NCI-H524 (cell line): ENCODE data around the gene TRNT1.

Source experiments
- DNase-seq, 2 experiments: peaks; one replicate each; lab custom pipeline; 2025; lab: John Stamatoyannopoulos, UW

TRNT1 gene

DNA sequence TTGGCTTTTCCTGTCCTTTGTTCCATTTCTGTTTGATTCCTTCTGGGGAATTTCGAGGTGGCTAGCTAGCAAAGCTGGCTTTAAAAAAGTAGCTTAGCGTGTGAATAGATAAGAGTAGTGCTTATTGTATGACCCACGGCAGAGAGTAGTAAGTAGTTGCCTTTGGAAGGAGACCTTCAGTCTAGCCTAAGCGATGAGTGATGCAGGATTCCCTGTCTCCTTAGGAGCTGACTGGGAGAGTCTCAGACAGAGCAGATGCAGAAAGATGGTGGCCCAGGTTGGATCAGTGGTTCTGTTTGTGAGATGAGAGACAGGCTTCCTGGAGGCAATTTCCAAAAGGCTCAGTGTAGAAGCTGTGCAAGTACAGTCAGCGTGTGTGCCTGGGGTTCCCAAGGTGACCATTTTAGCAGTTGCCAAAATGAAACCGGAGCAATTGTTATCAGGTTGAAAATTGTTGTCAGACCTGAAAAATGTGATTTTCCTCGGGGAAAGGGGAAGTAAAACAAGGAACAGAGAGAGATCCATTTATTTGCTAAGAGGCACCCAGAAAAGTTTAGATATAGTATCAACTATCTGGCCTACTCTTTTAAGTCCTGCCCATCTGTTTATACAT lies 15.9 kb upstream of the TRNT1 start:
- no peak for DNase-seq

DNA sequence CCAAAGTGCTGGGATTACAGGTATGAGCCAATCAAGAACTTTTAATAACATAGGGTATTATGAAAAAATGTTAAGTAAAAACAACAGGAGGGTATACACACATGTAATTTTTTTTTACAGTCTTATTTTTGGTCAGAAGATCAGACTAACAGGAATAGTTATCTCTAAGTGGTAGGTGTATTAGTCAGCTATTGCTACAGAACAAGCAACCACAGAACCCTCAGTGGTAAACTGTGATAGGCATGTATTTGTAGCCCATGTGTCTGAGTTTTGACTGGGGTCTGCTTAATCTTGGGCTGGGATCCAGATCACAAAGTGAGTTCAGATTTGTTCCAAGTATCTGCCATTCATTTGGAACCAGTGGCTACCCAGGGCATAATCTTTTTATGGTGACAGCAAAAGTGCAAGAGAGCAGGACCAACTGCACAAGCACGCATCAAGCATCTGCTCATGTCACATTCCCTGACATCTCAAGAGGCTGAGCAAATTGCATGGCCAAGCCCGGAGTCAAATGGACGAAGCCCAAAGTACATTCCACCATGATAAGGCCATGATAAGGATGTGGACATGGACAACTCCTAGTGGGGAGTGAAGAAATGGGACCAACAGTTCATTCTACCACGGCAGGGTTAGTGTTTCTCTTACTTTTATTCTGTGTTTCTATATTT lies 13.6 kb upstream of the TRNT1 start:
- DNase-seq = no peak

DNA sequence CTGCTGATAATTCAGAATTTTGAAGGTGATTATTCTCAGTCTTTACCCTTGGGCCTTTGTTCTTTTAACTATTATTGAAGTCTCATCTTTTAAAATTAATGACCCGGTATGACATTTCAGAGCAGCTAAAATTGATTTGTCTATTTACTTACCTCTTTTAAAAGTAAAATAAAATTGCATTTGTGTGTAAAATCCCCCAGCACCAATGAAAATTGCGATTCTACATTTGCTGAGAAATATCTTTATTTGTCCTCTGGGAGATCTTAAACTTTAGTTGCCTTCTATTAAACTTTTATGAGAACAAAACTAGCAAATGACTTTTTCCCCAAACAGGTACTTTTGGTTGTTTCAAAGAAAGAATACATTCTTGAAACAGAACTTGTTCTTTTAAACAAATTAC lies 9.1 kb upstream of the TRNT1 start:
- no peak for DNase-seq

DNA sequence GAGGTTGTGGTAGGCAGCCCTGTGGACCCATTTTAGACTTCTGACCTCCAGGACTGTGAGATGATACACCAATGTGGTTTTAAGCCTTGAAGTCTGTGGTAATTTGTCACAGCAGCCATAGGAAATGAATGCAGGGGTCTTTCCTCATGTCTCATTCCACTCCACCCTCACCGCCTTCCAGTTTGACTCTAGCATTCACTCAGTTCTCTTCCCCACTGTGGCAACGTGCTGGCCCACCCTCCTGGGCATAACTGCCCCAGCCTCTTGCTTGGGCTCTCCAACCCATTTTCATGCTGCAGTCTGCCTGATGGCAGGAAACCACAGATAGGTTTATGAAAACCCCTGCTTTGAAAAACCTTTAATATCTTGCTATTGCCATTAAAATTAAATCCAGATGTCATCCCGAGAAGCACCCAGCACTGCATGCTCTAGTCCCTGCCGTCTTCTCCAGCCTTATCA lies 7.3 kb upstream of the TRNT1 start:
- DNase-seq = no peak

DNA sequence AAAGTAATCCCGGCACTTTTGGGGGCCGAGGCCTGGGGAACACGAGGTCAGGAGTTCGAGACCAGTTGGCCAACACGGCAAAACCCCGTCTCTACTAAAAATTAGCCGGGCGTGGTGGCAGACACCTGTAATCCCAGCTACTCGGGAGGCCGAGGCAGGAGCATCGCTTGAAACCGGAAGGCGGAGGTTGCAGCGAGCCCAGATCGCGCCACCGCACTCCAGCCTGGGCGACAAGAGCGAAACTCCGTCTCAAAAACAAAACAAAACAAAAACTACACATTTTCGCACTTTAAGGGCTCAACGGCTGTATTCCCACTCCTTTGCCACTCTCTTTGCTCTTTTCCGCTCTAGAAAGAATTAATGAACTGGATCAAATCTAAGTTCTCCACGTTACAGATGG lies 763 bp upstream of the TRNT1 start:
- DNase-seq = no peak

DNA sequence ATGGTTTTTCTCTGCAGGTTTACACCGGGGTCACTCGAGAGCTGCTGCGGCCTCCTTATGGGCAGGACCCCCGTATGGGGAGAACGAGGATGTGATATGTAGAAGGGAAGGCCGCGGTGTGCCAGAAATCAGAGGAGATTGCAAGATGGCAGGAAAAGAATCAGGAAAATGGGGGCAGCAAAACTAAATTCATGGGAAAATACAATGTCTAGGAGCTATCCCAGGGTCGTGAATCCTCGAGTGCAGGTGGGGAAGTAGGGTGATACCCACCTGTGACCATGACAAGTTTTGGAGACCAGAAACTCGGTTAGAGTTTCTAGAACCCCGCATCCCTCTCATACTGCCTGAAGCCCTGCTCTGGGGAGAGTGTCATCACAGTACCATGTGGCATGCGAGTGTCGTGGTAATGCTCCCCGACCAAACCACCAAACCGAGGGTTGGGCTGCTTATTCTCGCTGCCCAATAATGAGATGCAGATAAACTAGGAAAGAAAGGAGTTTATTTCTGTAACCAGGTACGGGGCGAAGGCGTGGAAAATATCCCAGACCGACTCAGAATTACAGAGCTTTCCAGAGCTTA lies 781 bp downstream of the TRNT1 start:
- DNase-seq = no peak

DNA sequence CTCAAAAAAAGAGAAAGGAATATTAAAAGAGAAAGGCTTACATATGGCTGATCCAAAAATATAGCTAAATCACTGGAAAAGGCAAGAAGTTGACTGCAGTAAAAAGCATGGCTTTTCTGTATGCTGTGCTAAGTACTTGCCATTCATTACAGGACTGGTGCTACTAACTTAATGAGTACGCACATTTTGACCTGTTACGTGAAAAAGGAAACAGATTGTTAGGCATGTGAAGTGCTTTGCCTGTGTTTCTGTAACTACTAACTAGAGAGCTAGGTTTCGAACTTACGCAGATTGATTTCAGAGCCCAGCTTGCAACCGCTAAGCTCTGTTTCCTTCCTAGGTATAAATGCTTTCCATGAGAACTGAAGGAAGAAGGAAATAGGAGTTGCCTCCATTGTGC lies 2.8 kb downstream of the TRNT1 start:
- DNase-seq = no peak

DNA sequence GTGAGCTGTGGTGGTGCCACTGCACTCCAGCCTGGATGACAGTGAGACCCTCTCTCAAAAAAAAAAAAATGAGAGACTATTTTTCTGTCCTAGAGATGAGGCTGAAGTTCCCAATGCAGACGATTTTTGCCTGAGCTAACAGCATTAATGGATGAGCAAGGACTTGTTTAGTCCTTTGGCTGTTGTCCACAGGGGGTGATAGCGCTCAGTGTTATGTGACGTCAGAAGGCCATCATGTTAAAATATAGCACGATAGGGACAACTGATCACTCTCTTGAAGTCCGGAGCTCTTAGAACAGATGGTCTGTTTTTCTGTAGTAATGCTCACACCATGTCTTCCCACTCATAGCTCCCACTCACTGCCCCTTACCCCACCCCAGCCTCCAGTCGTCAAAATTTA lies 6.8 kb downstream of the TRNT1 start:
- DNase-seq = peak in 1 of 2 experiments; percentile 29

DNA sequence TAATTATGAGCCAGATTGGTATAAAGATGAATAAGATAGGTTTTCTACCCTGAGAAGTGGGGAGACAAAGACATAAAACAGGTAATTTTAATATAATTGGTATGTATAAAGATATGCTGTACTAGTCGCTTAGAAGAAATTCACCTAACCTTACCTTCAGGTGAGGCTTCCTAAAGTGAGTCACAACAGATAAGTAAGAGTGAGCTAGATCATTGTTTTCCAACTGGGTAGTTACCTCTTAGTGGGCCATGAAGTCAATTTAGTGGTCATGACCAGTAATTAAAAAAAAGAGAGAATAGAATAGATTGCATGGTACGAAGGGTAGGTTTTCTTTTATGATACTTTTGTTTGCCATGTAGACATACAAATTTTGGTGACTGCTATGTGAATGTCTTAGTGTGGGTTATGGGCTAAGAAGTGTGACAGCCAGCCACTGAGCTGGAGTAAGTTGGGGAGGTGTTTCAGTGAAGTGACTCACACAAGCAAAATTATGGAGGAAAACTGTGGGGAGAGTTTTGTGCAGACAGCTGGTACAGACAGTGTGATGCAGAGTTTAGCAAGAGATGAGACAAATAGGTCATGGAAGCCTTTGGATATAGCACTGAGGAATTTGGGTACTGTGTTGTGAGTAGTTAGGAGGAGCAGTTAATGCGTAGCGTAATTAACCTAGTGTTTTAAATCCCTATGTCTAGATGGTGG lies 8.2 kb downstream of the TRNT1 start:
- DNase-seq = no peak

DNA sequence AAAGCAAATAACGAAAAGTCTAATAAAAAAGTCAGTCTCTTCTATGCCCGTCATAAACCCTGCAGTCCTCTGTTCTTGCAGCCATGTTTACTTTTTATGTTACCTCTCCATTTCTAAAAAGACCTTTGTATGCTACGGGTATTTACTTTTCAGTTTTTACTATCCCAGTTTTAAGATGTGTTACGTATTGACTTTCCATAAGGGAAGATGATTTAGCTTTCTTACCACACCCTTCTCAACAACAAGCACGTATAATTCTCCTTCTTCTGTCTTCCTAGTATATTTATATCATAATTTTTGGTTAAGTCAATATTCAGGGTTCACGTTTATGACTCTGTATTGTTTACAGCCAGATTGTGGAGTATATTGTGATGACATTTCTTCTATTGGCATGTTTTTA lies 10.8 kb downstream of the TRNT1 start:
- DNase-seq = no peak

DNA sequence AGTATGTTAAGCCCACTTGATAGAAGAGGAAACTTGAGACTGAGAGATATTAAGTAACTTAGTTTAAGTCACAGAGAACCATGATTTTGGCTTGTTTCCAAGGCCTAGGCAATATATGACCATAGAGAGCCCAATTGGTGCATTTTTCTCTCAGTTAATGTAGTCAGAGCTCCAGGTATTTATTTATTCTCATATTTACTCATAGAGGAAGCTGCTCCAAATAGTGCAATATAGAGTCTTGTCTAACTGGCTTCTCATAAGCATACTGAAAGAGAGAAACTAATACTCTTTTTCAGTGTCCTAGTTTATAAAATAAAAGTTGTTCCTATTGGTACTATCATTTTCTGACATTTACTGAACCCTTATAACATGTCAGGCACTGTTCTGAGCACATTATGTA lies 15.2 kb downstream of the TRNT1 start:
- DNase-seq = no peak

DNA sequence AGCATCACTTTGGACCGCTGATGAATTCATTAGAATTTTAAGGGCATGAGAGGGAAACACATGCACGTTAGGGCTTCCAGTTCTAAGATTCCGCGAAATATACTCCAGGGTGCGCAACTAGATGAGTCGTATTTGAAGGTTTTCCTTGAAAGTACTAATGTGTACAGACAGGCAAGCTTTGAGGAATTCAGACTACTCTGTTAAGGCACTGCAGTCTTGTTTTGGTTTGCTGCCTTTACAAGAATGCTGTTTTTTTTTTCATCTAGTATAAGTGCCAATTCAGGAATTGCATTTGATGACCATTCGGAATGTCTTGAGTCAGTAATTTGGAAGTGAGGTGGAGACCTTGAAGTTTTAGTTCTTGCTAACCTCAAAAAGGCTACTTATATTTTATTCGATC lies 19.1 kb downstream of the TRNT1 start:
- DNase-seq = no peak

DNA sequence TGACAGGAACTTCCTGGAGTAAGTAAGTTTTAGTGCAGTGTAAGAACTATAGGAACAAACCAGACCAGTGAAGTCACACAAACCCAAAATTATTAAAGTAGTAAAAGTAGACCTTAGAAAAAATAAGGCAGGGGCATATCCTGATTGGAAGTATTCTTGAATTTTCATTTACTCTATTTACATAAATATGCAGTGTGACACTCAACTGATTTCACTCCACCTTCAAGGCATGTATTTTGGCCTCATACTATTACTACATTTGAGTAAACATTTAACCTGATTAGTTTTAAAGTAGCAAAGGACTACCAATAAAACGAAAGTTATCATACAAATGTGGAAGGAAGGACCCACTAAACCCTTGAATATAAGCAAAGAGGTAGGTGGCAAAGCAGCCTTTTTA lies 22.8 kb downstream of the TRNT1 start:
- DNase-seq = no peak

DNA sequence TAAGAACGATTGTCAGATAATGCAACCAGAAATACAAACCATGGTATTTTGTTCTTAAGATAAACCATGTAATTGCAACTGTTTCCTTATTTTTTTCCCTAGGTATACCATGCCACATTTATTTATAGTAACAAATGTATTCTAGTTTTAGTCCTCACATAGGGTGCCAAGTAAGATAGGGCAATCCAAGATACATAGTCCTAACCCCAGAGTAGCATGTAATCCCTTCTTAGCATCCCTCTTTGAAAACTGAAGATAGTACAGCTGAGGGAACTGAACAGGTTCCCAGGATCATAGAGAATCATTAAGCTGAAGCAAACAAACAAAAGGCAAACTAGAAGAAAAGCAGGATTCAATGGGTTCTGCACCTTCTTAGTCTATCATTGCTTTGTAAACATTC lies 24.8 kb downstream of the TRNT1 start:
- DNase-seq = no peak

DNA sequence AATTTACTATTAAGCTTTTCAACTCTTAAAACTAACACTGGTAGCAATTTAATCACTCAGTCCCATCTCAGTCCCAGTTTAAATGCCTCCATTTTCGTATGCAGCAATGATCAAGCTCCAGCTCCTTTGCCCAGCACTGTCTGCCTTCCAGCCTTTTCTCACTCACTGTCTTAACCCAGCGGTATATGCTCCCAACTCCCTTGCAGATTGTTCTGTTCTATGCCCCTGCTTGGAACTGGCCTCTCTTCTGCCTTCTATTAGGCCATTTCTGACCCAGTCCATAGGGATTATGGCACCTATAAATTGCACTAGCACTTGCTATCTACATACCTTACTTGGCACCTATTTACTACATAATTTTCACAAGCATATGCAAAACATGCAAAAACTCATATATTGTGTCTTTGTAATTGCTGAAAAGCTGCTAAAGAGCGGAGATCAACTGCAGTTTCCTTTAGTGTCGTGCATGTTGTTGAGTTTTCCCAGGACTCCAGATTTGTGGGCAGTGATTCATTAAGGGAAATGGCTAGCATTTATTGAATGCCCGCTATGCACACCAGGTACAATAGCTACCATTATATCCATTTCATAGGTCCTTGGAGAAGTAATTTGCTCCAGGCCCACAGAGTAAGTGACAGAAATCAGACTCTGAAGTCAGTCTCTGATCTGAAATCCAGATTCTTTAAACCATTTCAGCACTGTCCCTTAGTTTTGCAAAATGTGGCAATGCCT lies 28.3 kb downstream of the TRNT1 start:
- DNase-seq = no peak

DNA sequence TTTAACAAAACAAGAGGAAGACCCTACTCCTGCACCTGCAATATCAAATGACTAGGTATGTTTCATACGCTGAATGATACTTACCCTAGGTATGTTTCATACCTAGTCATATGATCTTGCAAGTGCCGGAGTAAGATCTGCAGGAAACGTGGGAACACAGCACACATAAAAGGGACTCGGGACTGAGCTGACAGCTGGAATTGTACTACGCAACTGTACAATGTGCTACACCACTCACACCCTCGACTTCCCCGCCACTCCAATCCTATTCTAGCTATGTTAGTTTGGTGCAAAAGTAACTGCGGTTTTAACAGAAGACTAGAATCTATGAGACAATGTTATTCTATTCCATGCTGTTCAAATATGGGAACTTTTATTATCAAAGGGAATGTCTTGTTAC lies 30.7 kb downstream of the TRNT1 start:
- DNase-seq = no peak

DNA sequence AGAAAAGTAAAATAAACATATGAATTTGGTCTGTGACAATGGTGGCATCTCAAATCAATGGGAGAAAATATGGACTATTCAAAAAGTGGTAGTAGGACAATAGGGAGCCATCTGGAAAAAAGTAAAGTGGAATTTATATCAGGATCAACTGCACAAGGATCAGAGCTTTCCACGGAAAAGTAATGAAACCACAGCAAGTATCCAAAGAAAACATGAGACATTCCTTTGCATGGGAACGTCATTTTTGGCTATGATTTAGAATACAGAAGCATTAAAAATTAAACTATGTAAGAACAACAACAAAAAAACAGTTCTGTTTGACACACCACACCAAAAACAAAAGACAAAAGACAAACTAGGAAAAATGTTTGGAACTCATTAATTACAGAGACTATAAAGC lies 34.1 kb downstream of the TRNT1 start:
- DNase-seq = no peak

DNA sequence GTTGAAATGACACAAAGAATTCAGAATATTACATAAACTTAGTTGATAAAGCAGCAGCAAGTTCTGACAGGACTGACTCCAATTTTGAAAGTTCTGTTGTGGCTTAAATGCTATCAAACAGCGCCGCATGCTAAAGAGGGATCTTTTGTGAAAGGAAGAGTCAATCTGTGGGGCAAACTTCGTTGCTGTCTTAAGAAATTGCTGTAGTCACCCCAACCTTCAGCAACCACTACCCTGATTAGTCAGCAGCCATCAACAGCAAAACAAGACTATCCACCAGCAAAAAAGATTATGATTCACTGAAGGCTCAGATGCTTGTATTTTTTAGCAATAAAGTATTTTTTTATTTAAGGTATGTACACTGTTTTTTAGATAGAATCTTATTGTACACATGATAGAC lies 38.5 kb downstream of the TRNT1 start:
- no peak for DNase-seq

DNA sequence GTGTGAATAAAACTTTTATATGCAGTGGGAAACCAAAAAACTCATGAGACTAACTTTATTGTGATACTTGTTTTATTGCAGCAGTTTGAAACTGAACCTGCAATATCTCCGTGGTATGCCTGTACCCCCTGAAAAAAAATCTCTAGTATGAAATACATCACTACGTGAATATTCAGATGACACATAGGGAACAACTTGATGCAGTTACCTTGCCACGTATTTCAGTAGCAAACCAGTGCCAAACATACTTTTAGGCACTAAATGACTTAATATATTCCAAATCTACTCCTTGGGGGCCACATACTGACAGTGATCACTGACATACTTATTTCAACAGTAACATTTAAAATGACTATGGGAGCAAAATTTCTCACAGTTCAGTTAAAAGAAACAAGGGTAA lies 38.9 kb downstream of the TRNT1 start:
- no peak for DNase-seq

DNA sequence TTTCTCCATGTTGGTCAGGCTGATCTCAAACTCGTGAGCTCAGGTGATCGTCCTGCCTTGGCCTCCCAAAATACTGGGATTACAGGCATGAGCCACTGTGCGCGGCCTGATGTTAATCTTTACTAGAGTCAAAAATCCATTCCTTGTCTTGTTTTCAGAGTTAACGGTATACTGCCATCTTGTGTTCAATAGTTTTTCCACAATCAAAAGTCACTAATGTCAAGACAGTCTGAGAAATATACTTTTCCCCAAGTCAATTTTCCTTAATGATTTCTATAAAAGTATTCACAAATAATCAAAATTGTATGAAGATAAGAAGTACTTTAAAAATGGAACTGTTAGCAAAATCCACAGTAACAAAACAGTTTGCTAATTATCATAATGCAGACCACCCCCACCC lies 44.3 kb downstream of the TRNT1 start:
- DNase-seq = peak; percentile 7 to 48

DNA sequence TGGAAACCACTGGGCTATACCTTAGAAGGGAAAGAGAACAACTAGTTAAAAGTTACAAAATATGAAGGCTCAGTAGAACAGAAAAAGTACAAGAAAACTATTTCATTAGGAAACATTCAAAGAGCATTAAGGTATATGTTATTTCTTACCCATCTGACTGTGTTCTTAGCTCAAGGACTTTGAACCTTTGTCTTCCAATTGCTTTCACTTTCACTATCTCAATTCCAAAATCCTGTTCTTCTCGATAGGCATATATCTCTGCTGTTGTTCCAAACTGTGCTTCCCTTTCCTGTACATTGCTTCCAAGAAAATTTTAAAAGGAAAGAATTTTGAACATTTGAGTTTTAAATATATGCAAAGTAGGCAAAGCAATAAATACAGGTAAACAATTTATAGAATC lies 45.9 kb downstream of the TRNT1 start:
- no peak for DNase-seq

DNA sequence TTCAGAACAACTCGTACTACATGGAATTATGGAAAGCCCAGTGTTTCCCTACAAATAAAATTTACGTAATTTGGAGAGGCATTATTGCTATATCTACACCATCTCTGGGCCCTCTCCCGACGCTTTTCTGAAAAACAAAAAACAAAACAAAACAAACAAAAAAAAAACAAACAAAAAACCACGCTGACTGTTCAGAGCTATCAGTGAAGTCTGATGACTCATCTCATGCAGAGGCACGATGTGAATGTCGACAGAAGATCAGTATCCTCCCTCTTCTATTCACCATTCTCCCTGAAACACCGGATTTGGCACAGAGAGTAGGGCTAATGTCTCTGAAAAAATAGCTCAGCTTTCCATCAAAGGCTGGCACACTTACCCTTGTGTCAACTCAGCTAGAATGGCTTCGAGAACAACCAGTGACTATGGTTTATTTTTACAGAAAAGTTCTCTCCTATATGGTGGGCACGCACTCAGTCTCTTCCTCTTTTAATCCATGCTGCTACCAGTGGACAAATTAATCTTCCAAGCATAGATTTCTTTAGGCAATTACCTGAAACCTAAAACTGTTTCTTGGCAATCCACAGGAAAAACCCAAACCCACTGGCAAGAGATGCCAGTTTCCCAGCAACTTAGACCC lies 51.2 kb downstream of the TRNT1 start:
- no peak for DNase-seq
